PC-3 (cell line): ENCODE data around the gene APOD. TPM values are rescaled to one million over a fixed set of nuclear protein-coding genes. Genes with fewer than 3 reads are reported as not detected.

Experiments used
- ATAC-seq: fragments of 200-7000 bp; cut with Tn5 transposase; 2 replicates; pipeline ENCODE4 v1.9.1; 2020; ENCODE audit warnings: mild to moderate bottlenecking, moderate library complexity
- BruUV-seq: library from RNA; stranded (reverse); fragments of 400-500 nt; replicated peaks from 2 replicates; lab custom pipeline; 2021; lab: Mats Ljungman, UMichigan
- CTCF ChIA-PET: fragments of 300-600 bp; sonication (Branson Sonifier 250); formaldehyde crosslinking; loops from one replicate; lab custom pipeline; 2022; ENCODE audit warnings: antibody characterized with exemption; lab: Charles Lee
- POLR2A ChIA-PET: fragments of 300-600 bp; sonication (Branson Sonifier 250); formaldehyde crosslinking; loops from one replicate; lab custom pipeline; 2022; ENCODE audit warnings: antibody characterized with exemption; ENCODE audit not compliant: unreplicated experiment; lab: Charles Lee
- DNase-seq: peaks from one replicate; pipeline ENCODE4 v3.0.0-alpha.2; 2015
- H2AFZ ChIP-seq: fragments of 300-600 bp; sonication (generic); 2 replicates; pipeline ENCODE4 v1.6.0; 2016; ENCODE audit warnings: antibody characterized with exemption, low read length
- H3F3A ChIP-seq: fragments of 300-600 bp; sonication (generic); one replicate; pipeline ENCODE4 v1.6.0; 2017; ENCODE audit warnings: antibody characterized with exemption, low read length, control low read depth, mild to moderate bottlenecking; ENCODE audit not compliant: unreplicated experiment
- H3K27ac ChIP-seq: fragments of 300-600 bp; sonication (generic); 2 replicates; pipeline ENCODE4 v1.5.1; 2016; ENCODE audit warnings: mild to moderate bottlenecking, low read length
- H3K27me3 ChIP-seq: fragments of 300-600 bp; sonication (generic); 2 replicates; pipeline ENCODE4 v1.6.1; 2016; ENCODE audit warnings: low read length, mixed read lengths
- H3K36me3 ChIP-seq: fragments of 300-600 bp; sonication (generic); 2 replicates; pipeline ENCODE4 v1.6.1; 2016; ENCODE audit warnings: low read depth, mixed run types, low read length, mixed read lengths
- H3K4me1 ChIP-seq: fragments of 300-600 bp; sonication (generic); 2 replicates; pipeline ENCODE4 v1.5.1; 2016; ENCODE audit warnings: low read length; ENCODE audit not compliant: insufficient read depth
- H3K4me2 ChIP-seq: fragments of 300-600 bp; sonication (generic); 2 replicates; pipeline ENCODE4 v1.6.0; 2016; ENCODE audit warnings: low read length
- H3K4me3 ChIP-seq: fragments of 300-600 bp; sonication (generic); 2 replicates; pipeline ENCODE4 v1.5.1; 2016; ENCODE audit warnings: mild to moderate bottlenecking, low read length, mixed read lengths
- H3K79me2 ChIP-seq: fragments of 300-600 bp; sonication (generic); 2 replicates; pipeline ENCODE4 v1.6.1; 2017; ENCODE audit warnings: low read length, mixed read lengths
- H3K9ac ChIP-seq: fragments of 300-600 bp; sonication (generic); 2 replicates; pipeline ENCODE4 v1.6.0; 2016; ENCODE audit warnings: mild to moderate bottlenecking, low read length
- H3K9me2 ChIP-seq: fragments of 300-600 bp; sonication (generic); replicated peaks from 2 replicates; pipeline ENCODE4 v1.6.1; 2016; ENCODE audit warnings: mixed run types, low read length, mixed read lengths
- H3K9me3 ChIP-seq: fragments of 300-600 bp; sonication (generic); 2 replicates; pipeline ENCODE4 v1.6.1; 2016; ENCODE audit warnings: low read length, mixed read lengths
- H4K20me1 ChIP-seq: fragments of 300-600 bp; sonication (generic); 2 replicates; pipeline ENCODE4 v1.6.1; 2016; ENCODE audit warnings: low read length, mixed read lengths
- EZH2 ChIP-seq: fragments of 300-600 bp; sonication (generic); IDR thresholded peaks from one replicate; pipeline ENCODE4 v1.6.1; 2017; ENCODE audit warnings: antibody characterized with exemption, mild to moderate bottlenecking, low read length; ENCODE audit not compliant: unreplicated experiment
- EZH2phosphoT487 ChIP-seq: fragments of 300-600 bp; sonication (generic); IDR thresholded peaks from 2 replicates; pipeline ENCODE4 v1.6.1; 2018; ENCODE audit warnings: mild to moderate bottlenecking, antibody characterized with exemption, low read length, borderline replicate concordance
- intact Hi-C: fragments of 100-400 bp; cut with micrococcal nuclease; formaldehyde crosslinking; loops from 2 replicates; pipeline ENCODE4 v1.9.0; 2023
- total RNA-seq: library from RNA; depleted of rRNA; stranded (reverse); fragments of >200 nt; gene quantifications from 2 replicates; pipeline ENCODE4 v1.2.3, GENCODE V29; 2014
- TF ChIP-seq, protein P1 (sequence below): fragments of 300-600 bp; sonication (generic); conservative IDR thresholded peaks from 2 replicates; pipeline ENCODE4 v1.5.1; 2017; ENCODE audit warnings: antibody characterized with exemption, low read depth, mild to moderate bottlenecking, low read length

Gene APOD
- total RNA-seq, 1 experiment from 2014 or later: not detected

DNA sequence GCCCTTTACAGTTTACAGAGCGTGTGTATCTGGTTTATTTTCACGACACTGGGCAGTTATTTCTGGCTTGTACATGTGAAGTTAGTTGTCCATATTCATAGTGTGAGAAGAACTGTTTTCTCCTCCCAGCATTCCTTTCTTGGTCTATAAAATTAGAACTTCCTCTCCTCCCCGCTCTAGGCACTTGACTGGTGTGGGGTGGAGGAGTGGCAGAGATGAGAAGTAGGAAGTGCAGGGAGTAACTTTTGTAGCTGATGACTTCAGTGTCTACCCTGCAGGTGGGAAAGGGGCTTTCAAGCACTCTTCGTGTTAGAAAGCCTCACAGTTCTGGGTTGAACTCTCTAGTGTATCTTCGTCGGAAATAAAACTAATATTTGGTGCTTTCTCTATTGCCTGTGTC is 13.4 kb downstream of the APOD start:
- no peaks in the 10 kb centered on the region for H4K20me1 ChIP-seq
- POLR2A ChIA-PET: no interaction called here

GRCh38 chr3:195568630-195569029 is 15.1 kb downstream of the APOD start:
- no peaks in the 10 kb centered on the region for H3K9me3 ChIP-seq
- no peak overlapping the region for H2AFZ ChIP-seq
- H3F3A ChIP-seq: no peaks in the 10 kb centered on the region
- H3K4me2 ChIP-seq: no peak overlapping the region
- H3K79me2 ChIP-seq: no peaks in the 10 kb centered on the region
- ATAC-seq: no peak
- no TSS peak for BruUV-seq
- no peak overlapping the region for H3K4me3 ChIP-seq
- no peaks in the 10 kb centered on the region for H3K9me2 ChIP-seq
- ChIA-PET CTCF (no interaction called here), POLR2A (no interaction called here)
- no peak for DNase-seq
- H4K20me1 ChIP-seq: no peaks in the 10 kb centered on the region
- intact Hi-C loops: no loop called here
- no peak for TF ChIP-seq EZH2phosphoT487
- TF ChIP-seq EZH2: no peak
- TF ChIP-seq, protein P1, sequence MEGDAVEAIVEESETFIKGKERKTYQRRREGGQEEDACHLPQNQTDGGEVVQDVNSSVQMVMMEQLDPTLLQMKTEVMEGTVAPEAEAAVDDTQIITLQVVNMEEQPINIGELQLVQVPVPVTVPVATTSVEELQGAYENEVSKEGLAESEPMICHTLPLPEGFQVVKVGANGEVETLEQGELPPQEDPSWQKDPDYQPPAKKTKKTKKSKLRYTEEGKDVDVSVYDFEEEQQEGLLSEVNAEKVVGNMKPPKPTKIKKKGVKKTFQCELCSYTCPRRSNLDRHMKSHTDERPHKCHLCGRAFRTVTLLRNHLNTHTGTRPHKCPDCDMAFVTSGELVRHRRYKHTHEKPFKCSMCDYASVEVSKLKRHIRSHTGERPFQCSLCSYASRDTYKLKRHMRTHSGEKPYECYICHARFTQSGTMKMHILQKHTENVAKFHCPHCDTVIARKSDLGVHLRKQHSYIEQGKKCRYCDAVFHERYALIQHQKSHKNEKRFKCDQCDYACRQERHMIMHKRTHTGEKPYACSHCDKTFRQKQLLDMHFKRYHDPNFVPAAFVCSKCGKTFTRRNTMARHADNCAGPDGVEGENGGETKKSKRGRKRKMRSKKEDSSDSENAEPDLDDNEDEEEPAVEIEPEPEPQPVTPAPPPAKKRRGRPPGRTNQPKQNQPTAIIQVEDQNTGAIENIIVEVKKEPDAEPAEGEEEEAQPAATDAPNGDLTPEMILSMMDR: no peak
- H3K27ac ChIP-seq: no peak overlapping the region
- peaks cover 9% of the 10 kb centered on the region for H3K4me1 ChIP-seq
- H3K9ac ChIP-seq: no peak overlapping the region
- no peaks in the 10 kb centered on the region for H3K27me3 ChIP-seq
- no peaks in the 10 kb centered on the region for H3K36me3 ChIP-seq

More for the DNA sequence above, 13.4 kb downstream of the APOD start:
- no peak overlapping the region for H3K9ac ChIP-seq
- DNase-seq (no peak), ATAC-seq (no peak)
- BruUV-seq: no TSS peak
- CTCF ChIA-PET: no interaction called here
- H3K27ac ChIP-seq: no peak overlapping the region
- H2AFZ ChIP-seq: no peak overlapping the region
- H3K9me3 ChIP-seq: no peaks in the 10 kb centered on the region
- no peaks in the 10 kb centered on the region for H3K27me3 ChIP-seq
- no peak overlapping the region for H3K4me2 ChIP-seq
- H3K4me1 ChIP-seq: peaks cover 9% of the 10 kb centered on the region
- no peaks in the 10 kb centered on the region for H3F3A ChIP-seq
- no peaks in the 10 kb centered on the region for H3K79me2 ChIP-seq
- intact Hi-C loops: no loop called here
- no peak overlapping the region for H3K4me3 ChIP-seq
- H3K36me3 ChIP-seq: no peaks in the 10 kb centered on the region
- TF ChIP-seq, protein P1: no peak
- TF ChIP-seq EZH2: no peak
- TF ChIP-seq EZH2phosphoT487: no peak
- no peaks in the 10 kb centered on the region for H3K9me2 ChIP-seq

GRCh38 chr3:195566797-195567196 is 16.9 kb downstream of the APOD start:
- DNase-seq: peak; percentile 45
- CTCF ChIA-PET: interaction anchor here (0.9 kb wide), 1 partner anchor 306 kb away, joined by 4 read pairs; no protein-coding TSS in a partner anchor

More at GRCh38 chr3:195566797-195567196, 16.9 kb downstream of the APOD start:
- intact Hi-C loops: no loop called here
- Histone ChIP-seq H3K9me2 (no peaks in the 10 kb centered on the region), H2AFZ (no peak overlapping the region), H3K27me3 (no peaks in the 10 kb centered on the region), H3K36me3 (no peaks in the 10 kb centered on the region), H3K9ac (no peak overlapping the region), H3K4me3 (no peak overlapping the region), H3K9me3 (no peaks in the 10 kb centered on the region), H3F3A (no peaks in the 10 kb centered on the region), H3K4me1 (peaks cover 9% of the 10 kb centered on the region), H3K4me2 (no peak overlapping the region), H4K20me1 (no peaks in the 10 kb centered on the region), H3K79me2 (no peaks in the 10 kb centered on the region), H3K27ac (no peak overlapping the region)
- TF ChIP-seq EZH2phosphoT487 (no peak), EZH2 (no peak)
- TF ChIP-seq, protein P1: no peak
- no TSS peak for BruUV-seq
- peak; percentile 80 for ATAC-seq
- POLR2A ChIA-PET: interaction anchor here (0.6 kb wide), 1 partner anchor 173 kb away, joined by 3 read pairs; no protein-coding TSS in a partner anchor
